PC-3 (cell line): ENCODE measurements around the gene SELPLG.

Source experiments
- EZH2 ChIP-seq: fragments of 300-600 bp; sonication (generic); IDR thresholded peaks from one replicate; pipeline ENCODE4 v1.6.1; 2017; ENCODE audit warnings: antibody characterized with exemption, mild to moderate bottlenecking, low read length; ENCODE audit not compliant: unreplicated experiment
- EZH2phosphoT487 ChIP-seq: fragments of 300-600 bp; sonication (generic); IDR thresholded peaks from 2 replicates; pipeline ENCODE4 v1.6.1; 2018; ENCODE audit warnings: mild to moderate bottlenecking, antibody characterized with exemption, low read length, borderline replicate concordance
- TF ChIP-seq, protein P1 (sequence below): fragments of 300-600 bp; sonication (generic); conservative IDR thresholded peaks from 2 replicates; pipeline ENCODE4 v1.5.1; 2017; ENCODE audit warnings: antibody characterized with exemption, low read depth, mild to moderate bottlenecking, low read length

DNA sequence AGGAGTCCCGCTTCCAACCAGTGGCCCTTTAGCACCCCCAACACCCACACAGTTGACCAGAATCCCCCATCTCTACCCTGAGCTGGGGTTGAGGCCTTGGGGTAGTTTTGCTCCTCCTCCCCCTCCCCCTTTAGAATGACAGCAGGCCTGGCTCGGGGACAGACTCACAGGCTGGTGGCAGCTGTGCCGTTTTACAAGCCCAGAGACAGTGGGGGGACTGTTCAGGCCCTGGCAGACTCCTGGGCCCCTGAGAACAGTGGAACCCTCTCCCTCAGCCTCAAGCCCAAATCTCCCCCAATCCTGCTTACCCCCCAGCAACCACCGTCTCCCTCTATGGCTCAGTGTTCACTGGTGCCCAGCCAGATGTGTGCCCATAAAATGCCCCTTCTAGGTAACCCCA lies 45.9 kb downstream of the SELPLG start:
- TF ChIP-seq, protein P1, sequence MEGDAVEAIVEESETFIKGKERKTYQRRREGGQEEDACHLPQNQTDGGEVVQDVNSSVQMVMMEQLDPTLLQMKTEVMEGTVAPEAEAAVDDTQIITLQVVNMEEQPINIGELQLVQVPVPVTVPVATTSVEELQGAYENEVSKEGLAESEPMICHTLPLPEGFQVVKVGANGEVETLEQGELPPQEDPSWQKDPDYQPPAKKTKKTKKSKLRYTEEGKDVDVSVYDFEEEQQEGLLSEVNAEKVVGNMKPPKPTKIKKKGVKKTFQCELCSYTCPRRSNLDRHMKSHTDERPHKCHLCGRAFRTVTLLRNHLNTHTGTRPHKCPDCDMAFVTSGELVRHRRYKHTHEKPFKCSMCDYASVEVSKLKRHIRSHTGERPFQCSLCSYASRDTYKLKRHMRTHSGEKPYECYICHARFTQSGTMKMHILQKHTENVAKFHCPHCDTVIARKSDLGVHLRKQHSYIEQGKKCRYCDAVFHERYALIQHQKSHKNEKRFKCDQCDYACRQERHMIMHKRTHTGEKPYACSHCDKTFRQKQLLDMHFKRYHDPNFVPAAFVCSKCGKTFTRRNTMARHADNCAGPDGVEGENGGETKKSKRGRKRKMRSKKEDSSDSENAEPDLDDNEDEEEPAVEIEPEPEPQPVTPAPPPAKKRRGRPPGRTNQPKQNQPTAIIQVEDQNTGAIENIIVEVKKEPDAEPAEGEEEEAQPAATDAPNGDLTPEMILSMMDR = no peak
- TF ChIP-seq EZH2 = no peak
- TF ChIP-seq EZH2phosphoT487 = no peak
